Measurements from ENCODE around the gene SHISA8.

SHISA8 gene

GRCh38 chr22:41868556-41868955 is 46.3 kb downstream of the SHISA8 start:
- TF ChIP-seq CTCF (IDR thresholded peaks at IDR 0.05; ENCODE audit: insufficient read depth, missing control alignments) = no peak
- FAIRE-seq (no peak), DNase-seq (ENCODE audit: insufficient read length, low spot score) (no peak)

- no peak for FAIRE-seq
- DNase-seq (ENCODE audit: insufficient read length, low spot score) = no peak
- TF ChIP-seq CTCF (IDR thresholded peaks at IDR 0.05; ENCODE audit: insufficient read depth, missing control alignments) = no peak
These were observed 51.4 kb downstream of the SHISA8 start for GRCh38 chr22:41863472-41863871.

- no peak for FAIRE-seq
These were observed 52.2 kb downstream of the SHISA8 start for GRCh38 chr22:41862530-41863266.

GRCh38 chr22:41862160-41862529 is 52.7 kb downstream of the SHISA8 start:
- no peak for DNase-seq (ENCODE audit: insufficient read length, low spot score)
- no peak for TF ChIP-seq CTCF (IDR thresholded peaks at IDR 0.05; ENCODE audit: insufficient read depth, missing control alignments)
- FAIRE-seq = no peak

More at GRCh38 chr22:41862530-41863266, 52.2 kb downstream of the SHISA8 start:
- no peak for TF ChIP-seq CTCF (IDR thresholded peaks at IDR 0.05; ENCODE audit: insufficient read depth, missing control alignments)
- no peak for DNase-seq (ENCODE audit: insufficient read length, low spot score)

All from D721Med (cell line).